Natural killer cell (primary cell): ENCODE measurements around the gene FNBP1. TPM values are rescaled to one million over a fixed set of nuclear protein-coding genes. Genes with fewer than 3 reads are reported as not detected.

ENCODE experiments used
- ATAC-seq, 3 donors: fragments of 150-1000 bp in 2 of 3; fragments of 200-7000 bp in 1 of 3; cut with Tn5 transposase; 1 replicate in 1 of 3; 2 replicates in 2 of 3; pipeline ENCODE4 v1.10.0; 2021; ENCODE audit warnings: mild to moderate bottlenecking in 2 of 3, moderate library complexity in 2 of 3
- DNase-seq, 2 donors: peaks; one replicate each; pipeline versions ENCODE4 v3.0.0 to v3.0.0-alpha.2; 2013 to 2021; ENCODE audit warnings: mixed read lengths in 1 of 2
- H3K27ac ChIP-seq: one replicate; pipeline ENCODE4 v1.5.1; 2013; ENCODE audit warnings: mild to moderate bottlenecking, low read length
- H3K27me3 ChIP-seq: one replicate; pipeline ENCODE4 v1.6.1; 2013; ENCODE audit warnings: low read length; ENCODE audit not compliant: control insufficient read depth, insufficient read depth
- H3K36me3 ChIP-seq: one replicate; pipeline ENCODE4 v1.6.1; 2013; ENCODE audit warnings: low read length; ENCODE audit not compliant: control insufficient read depth, insufficient read depth
- H3K4me1 ChIP-seq: one replicate; pipeline ENCODE4 v1.6.1; 2013; ENCODE audit warnings: low read length; ENCODE audit not compliant: control insufficient read depth, insufficient read depth
- H3K4me3 ChIP-seq: one replicate; pipeline ENCODE4 v1.5.1; 2013; ENCODE audit warnings: low read length
- H3K9me3 ChIP-seq: one replicate; pipeline ENCODE4 v1.6.1; 2013; ENCODE audit warnings: low read length; ENCODE audit not compliant: control insufficient read depth, insufficient read depth
- H3K27ac Mint-ChIP-seq, 2 donors: one replicate each; pipeline ENCODE4 v1.8.0; 2022; ENCODE audit warnings: mild to moderate bottlenecking in 2 of 2, mixed read lengths in 2 of 2, moderate library complexity in 1 of 2
- H3K27me3 Mint-ChIP-seq, 2 donors: one replicate each; pipeline ENCODE4 v1.8.0; 2022; ENCODE audit warnings: low read depth in 2 of 2, mixed read lengths in 2 of 2
- H3K36me3 Mint-ChIP-seq: one replicate; pipeline ENCODE4 v1.8.0; 2022; ENCODE audit warnings: mixed read lengths
- H3K4me1 Mint-ChIP-seq, 2 donors: one replicate each; pipeline ENCODE4 v1.8.0; 2022; ENCODE audit warnings: mixed read lengths in 2 of 2
- H3K4me3 Mint-ChIP-seq: one replicate; pipeline ENCODE4 v1.8.0; 2022; ENCODE audit warnings: mild to moderate bottlenecking, moderate library complexity, mixed read lengths
- H3K9me3 Mint-ChIP-seq, 2 donors: one replicate each; pipeline ENCODE4 v1.8.0; 2022; ENCODE audit warnings: mixed read lengths in 2 of 2
- WGBS: methylation state at CpG from one replicate; pipeline ENCODE4 v1.1.7; 2013; ENCODE audit warnings: missing lambda C conversion rate; ENCODE audit not compliant: insufficient coverage; 5-methylcytosine and 5-hydroxymethylcytosine counted together
- intact Hi-C: fragments of 100-400 bp; cut with micrococcal nuclease; formaldehyde crosslinking; loops from one replicate; pipeline ENCODE4 v1.14.2; 2022
- total RNA-seq, 4 donors: library from RNA; stranded (reverse); fragments of 120-200 nt in 1 of 4; gene quantifications; one replicate each; pipeline versions ENCODE4 v1.2.3 to v1.2.4, GENCODE V29; 2013 to 2022
- TF ChIP-seq, protein P1 (sequence below): fragments of 200-600 bp; IDR thresholded peaks from one replicate; pipeline ENCODE4 v1.8.0; 2022; ENCODE audit warnings: antibody characterized with exemption

The FNBP1 gene
- total RNA-seq, 3 donors from 2014 or later (not counting 1 experiment from before 2014, with no cell fraction given) = 177 to 209 (median 203) TPM

DNA sequence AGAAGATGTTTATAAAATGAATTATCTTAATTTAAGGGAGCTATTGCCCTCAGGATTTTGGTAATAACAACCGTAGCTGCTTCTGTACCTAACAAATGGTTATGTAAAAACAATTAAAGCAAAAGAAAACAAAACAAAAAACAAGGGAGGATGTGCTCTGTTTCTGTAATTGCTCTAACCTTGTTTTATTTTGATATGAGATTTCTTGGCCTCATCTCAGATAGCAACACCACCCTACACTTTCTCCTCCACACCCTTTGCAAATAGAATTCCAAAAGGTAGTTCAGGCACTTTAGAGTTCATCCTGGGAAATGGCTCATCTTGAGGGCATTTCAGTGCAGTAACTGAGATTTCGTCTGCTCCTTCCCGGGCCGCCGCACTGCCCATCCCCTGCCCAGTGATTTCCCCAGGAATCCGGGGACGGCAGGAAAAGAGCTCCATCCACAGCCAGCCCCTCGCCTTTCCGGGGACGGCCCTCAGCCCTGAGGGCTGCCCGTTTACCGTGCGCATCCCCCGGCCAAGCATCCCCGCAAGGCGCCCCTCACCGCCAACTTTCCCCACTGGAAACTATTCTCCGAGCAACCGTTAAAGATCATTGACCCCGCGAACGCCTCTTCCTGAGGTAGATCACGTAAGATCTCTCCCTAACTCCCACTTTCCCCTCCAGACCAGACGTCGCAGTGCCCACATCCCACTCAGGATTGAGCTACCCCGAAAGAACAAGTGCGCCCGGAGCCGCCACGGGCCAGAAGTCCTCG lies 1.2 kb downstream of the FNBP1 start:
- intact Hi-C loops = loop anchor here (2.0 to 10.0 kb wide), 3 partner anchors 35 to 217 kb away; partner anchors contain the start of gene TOR1A
- Histone ChIP-seq H3K36me3 (no peaks in the 10 kb centered on the region), H3K9me3 (no peaks in the 10 kb centered on the region), H3K4me1 (peaks cover 53% of the 10 kb centered on the region), H3K27ac (peak overlapping the region; percentile 87), H3K27me3 (no peaks in the 10 kb centered on the region), H3K4me3 (peak overlapping the region; percentile 92)
- no peak for ATAC-seq
- no peaks in the 10 kb centered on the region for H3K9me3 Mint-ChIP-seq
- no peaks in the 10 kb centered on the region for H3K27me3 Mint-ChIP-seq
- TF ChIP-seq, protein P1, sequence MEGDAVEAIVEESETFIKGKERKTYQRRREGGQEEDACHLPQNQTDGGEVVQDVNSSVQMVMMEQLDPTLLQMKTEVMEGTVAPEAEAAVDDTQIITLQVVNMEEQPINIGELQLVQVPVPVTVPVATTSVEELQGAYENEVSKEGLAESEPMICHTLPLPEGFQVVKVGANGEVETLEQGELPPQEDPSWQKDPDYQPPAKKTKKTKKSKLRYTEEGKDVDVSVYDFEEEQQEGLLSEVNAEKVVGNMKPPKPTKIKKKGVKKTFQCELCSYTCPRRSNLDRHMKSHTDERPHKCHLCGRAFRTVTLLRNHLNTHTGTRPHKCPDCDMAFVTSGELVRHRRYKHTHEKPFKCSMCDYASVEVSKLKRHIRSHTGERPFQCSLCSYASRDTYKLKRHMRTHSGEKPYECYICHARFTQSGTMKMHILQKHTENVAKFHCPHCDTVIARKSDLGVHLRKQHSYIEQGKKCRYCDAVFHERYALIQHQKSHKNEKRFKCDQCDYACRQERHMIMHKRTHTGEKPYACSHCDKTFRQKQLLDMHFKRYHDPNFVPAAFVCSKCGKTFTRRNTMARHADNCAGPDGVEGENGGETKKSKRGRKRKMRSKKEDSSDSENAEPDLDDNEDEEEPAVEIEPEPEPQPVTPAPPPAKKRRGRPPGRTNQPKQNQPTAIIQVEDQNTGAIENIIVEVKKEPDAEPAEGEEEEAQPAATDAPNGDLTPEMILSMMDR = no peak
- no peaks in the 10 kb centered on the region for H3K36me3 Mint-ChIP-seq
- H3K4me1 Mint-ChIP-seq = peaks cover 69 to 76% of the 10 kb centered on the region in 2 donors
- no peak for DNase-seq
- H3K4me3 Mint-ChIP-seq = peak overlapping the region; percentile 99
- under 1% methylated on average over 31 of the region's 31 CpGs for WGBS
- peak overlapping the region; percentile 97 to 99 for H3K27ac Mint-ChIP-seq

DNA sequence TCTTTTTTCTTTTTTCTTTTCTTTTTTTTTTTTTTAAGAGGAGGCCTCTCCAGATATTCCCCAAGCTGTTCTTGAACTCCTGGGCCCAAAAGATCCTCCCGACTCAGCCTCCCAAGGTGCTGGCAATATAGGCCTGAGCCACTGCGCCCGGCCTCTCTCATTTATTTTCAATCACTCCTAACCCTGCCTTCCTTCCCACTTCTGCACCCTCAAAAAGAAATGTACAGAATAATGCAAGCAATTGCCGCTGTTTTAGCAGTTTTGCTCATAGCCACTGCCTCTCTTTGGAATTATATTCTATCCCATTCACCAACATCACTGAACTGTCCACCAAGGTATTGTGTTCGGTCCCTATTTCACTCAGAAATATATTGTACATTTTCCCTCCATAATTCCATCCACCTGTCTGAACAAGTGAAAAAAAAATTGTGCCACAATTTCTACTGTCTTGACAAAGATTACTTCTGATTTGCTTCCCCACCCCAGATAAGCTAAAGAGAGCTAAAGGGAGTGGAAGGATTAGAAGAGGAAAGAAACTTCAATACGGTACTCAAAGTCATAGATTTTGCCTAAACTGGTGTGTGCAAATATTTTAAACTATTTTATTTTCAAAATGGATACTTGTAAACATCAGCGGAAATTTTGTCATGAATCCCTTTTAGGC lies 1.9 kb downstream of the FNBP1 start:
- Histone ChIP-seq H3K36me3 (no peaks in the 10 kb centered on the region), H3K27me3 (no peaks in the 10 kb centered on the region), H3K9me3 (no peaks in the 10 kb centered on the region), H3K4me1 (peaks cover 58% of the 10 kb centered on the region), H3K27ac (peak overlapping the region; percentile 87), H3K4me3 (peak overlapping the region; percentile 92)
- intact Hi-C loops = loop anchor here (2.0 to 10.0 kb wide), 2 partner anchors 34 to 216 kb away; partner anchors contain the start of gene TOR1A
- 9% methylated on average over 5 of the region's 7 CpGs for WGBS
- Mint-ChIP-seq H3K36me3 (no peaks in the 10 kb centered on the region), H3K4me3 (peak overlapping the region; percentile 99), H3K4me1 (peaks cover 76 to 78% of the 10 kb centered on the region in 2 donors), H3K27ac (peak overlapping the region; percentile 97 to 99), H3K27me3 (no peaks in the 10 kb centered on the region), H3K9me3 (no peaks in the 10 kb centered on the region)
- ATAC-seq = no peak
- TF ChIP-seq, protein P1 = no peak
- DNase-seq = no peak

DNA sequence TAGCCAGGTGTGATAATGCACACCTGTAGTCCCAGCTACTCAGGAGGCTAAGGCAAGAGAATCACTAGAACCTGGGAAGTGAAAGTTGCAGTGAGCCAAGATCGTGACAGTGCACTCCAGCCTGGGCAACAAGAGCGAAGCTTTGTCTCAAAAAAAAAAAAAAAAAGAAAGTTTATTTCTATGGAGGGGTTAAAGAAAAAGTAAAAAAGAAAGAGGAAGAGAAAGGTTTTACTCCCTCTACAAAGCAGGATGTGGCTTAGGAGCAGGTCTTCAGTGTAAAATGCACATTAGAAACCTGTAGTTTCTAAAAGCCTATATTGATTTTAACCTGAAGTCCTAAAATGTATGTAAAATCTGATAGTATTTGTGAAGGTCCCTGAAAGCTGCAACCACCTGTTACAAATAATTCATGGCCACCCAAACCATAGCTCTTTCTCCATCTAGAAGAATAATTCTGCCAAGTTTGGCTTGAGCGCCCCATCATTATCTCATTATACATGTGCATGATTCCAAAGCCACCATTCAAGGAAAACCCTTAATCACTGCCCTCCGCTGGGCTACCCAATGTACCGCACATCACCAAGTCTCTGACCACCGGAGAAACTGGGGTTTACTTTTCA lies 3.4 kb downstream of the FNBP1 start:
- Histone ChIP-seq H3K4me3 (peak overlapping the region; percentile 19), H3K27me3 (no peaks in the 10 kb centered on the region), H3K4me1 (peaks cover 67% of the 10 kb centered on the region), H3K9me3 (no peaks in the 10 kb centered on the region), H3K36me3 (no peaks in the 10 kb centered on the region), H3K27ac (peak overlapping the region; percentile 85)
- DNase-seq (peak in 1 of 2 donors; percentile 60), ATAC-seq (no peak)
- Mint-ChIP-seq H3K9me3 (no peaks in the 10 kb centered on the region), H3K4me1 (peaks cover 78 to 79% of the 10 kb centered on the region in 2 donors), H3K36me3 (no peaks in the 10 kb centered on the region), H3K4me3 (peak overlapping the region; percentile 99), H3K27me3 (no peaks in the 10 kb centered on the region), H3K27ac (peak overlapping the region; percentile 97 to 99)
- 1% methylated on average over 6 of the region's 6 CpGs for WGBS
- intact Hi-C loops = loop anchor here (2.0 to 10.0 kb wide), 5 partner anchors 17 to 215 kb away; partner anchors contain the start of gene TOR1A
- TF ChIP-seq, protein P1 = no peak
